Right ventricle myocardium inferior (tissue), 1 donor: ENCODE results near the gene ZSCAN5A. TPM values are rescaled to one million over a fixed set of nuclear protein-coding genes. Genes with fewer than 3 reads are reported as not detected.
"Not testable (repeated sequence)": the region's sequence is repeated elsewhere in the genome, so short reads cannot be mapped to it uniquely, and the experiment has no call there.

Experiments
- ATAC-seq: fragments of 200-7000 bp; cut with Tn5 transposase; one replicate; pipeline ENCODE4 v1.9.1; 2020; ENCODE audit warnings: mild to moderate bottlenecking, moderate library complexity
- DNase-seq: peaks from one replicate; pipeline ENCODE4 v3.0.0; 2021; ENCODE audit errors: missing footprints
- intact Hi-C: fragments of 100-400 bp; cut with DNase I; formaldehyde crosslinking; loops from one replicate; pipeline ENCODE4 v1.11.0; 2022
- total RNA-seq: library from RNA; stranded (reverse); fragmentation: NEBNext Ultra II Directional; extraction: Animal tissue kit (Norgen Biotek cat#: 25700); gene quantifications from one replicate; pipeline ENCODE4 v1.2.1, GENCODE V29; 2021
- donor health status: DM: no; HTN: yes; CAD: no; lungs with severe emphysema.

ZSCAN5A gene
- total RNA-seq, 1 donor from 2014 or later, result 20.3 TPM

DNA sequence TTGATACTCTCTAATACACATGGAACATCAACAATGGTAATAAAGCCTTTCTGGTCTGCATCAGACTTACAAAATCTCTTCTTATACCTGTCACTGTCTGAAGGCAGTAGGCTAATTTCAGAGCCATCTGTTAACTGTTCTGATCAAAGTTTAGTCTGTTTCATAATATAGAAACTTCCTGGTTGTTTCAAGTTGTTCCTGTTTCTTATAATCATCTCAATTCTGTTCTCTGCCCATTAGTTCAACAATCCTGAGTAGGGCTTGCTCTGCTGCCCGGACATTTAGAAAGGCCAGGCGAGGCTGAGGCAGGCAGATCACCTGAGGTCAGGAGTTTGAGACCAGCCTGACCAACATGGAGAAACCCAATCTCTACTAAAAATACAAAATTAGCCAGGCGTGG, 5.4 kb upstream of the ZSCAN5A start:
- intact Hi-C loops, result loop anchor here (10.0 kb wide), 1 partner anchor 175 kb away; the partner anchor contains the start of gene ZNF444
- ATAC-seq, result no peak
- no peak for DNase-seq

- ATAC-seq, result no peak
- DNase-seq, result no peak
- intact Hi-C loops, result loop anchor here (10.0 kb wide), 1 partner anchor 173 kb away; the partner anchor contains the start of gene ZNF444
Observed at GRCh38 chr19:56317749-56318148, 3.1 kb upstream of the ZSCAN5A start.

DNA sequence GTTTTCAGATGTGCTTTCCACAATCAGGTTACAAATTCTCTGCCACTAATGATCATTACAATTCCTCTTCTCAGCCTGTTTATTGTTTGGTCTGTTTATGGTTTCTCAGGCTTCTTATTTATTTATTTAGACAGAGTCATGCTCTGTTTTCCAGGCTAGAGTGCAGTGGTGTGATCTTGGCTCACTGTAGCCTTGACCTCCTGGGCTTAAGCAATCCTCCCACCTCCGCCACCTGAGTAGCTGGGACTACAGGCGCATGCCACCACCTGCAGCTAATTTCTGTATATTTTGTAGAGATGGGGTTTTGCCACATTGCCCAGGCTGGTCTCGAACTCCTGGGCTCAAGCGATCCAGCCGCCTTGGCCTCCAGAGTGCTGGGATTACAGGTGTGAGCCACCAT, 2.1 kb upstream of the ZSCAN5A start:
- intact Hi-C loops, result loop anchor here (10.0 kb wide), 1 partner anchor 172 kb away; the partner anchor contains the start of gene ZNF444
- DNase-seq, result no peak
- no peak for ATAC-seq

GRCh38 chr19:56315077-56315828, 614 bp upstream of the ZSCAN5A start:
- intact Hi-C loops, result loop anchor here (10.0 kb wide), 1 partner anchor 170 kb away; the partner anchor contains the start of gene ZNF444
- DNase-seq (peak; percentile 93), ATAC-seq (peak; percentile 93)

DNA sequence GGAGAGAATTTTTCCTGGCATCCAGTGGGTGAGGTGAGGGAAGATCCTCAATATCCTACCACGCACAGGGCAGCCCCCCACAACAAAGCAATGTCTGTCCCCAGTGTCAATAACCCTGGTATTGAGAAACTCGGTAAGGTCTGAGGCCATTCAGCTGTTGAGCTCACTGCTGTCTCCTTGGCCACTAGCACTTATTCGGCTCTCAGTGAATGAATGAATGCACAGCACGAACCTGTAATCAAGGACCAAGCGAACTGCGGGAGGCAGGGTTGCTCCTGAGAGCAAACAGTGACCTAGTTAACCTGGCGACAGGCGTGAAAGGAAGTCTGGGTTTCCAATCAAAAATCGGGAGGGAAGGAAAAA, 640 bp downstream of the ZSCAN5A start:
- ATAC-seq, result no peak

DNA sequence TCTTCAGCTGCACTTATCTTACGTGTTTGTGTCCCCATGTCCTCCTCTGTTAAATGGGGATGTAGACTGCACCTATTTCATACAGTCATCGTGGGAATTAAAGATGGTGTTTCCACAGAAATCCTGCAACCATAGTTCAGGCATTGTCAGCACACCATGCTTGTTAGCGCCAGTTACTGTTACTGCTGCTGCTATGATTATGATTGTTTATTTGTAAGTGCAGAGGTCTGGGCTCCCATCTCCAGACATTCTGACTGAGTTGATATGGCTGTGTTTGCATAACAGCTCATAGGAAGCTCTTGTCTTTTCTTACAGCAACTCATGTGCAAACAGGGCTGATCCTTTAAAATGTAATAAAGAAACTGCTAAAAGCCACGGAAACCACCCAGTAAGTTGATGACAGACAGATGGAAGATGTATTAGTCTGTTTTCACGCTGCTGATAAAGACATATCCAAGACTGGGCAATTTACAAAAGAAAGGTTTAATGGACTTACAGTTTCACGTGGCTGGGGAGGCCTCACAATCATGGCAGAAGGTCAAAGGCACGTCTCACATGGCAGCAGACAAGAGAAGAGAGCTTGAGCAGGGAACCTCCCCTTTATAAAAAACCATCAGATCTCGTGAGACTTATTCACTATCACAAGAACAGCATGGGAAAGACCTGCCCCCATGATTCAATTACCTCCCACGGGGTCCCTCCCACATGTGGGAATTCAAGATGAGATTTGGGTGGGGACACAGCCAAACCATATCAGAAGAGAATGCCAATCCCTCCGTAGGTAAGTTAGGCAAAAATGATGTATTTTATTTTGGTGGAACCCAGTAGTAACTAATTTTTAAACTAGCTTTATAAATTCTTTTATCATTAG, 1.6 kb downstream of the ZSCAN5A start:
- ATAC-seq, result no peak
- intact Hi-C loops, result loop anchor here (10.0 kb wide), 1 partner anchor 168 kb away; the partner anchor contains the start of gene ZNF444
- no peak for DNase-seq

More for the DNA sequence above, 640 bp downstream of the ZSCAN5A start:
- intact Hi-C loops, result loop anchor here (10.0 kb wide), 1 partner anchor 169 kb away; the partner anchor contains the start of gene ZNF444
- no peak for DNase-seq

GRCh38 chr19:56312342-56312741, 2.3 kb downstream of the ZSCAN5A start:
- intact Hi-C loops, result loop anchor here (10.0 kb wide), 1 partner anchor 168 kb away; the partner anchor contains the start of gene ZNF444
- ATAC-seq (no peak), DNase-seq (no peak)

DNA sequence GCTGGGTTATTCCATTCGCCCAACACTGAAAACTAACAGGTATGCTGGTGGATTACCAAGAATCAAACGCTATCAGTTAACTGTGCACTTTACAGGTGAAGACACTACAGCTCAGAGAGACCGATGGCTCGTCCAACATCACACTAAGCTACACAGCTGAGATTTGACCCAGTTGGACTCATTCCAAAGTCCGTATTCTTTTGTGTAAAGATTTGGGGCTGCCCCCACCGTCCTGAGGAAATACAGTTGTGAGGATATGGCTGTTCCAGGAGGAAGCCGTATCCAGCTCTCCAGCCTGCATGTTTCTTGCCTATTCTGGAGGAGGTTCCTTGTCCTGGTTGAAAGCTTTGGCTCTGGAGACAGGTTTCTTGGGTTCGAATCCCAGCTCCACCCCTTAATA, 4.2 kb downstream of the ZSCAN5A start:
- DNase-seq (no peak), ATAC-seq (no peak)
- intact Hi-C loops, result loop anchor here (10.0 kb wide), 1 partner anchor 166 kb away; the partner anchor contains the start of gene ZNF444

DNA sequence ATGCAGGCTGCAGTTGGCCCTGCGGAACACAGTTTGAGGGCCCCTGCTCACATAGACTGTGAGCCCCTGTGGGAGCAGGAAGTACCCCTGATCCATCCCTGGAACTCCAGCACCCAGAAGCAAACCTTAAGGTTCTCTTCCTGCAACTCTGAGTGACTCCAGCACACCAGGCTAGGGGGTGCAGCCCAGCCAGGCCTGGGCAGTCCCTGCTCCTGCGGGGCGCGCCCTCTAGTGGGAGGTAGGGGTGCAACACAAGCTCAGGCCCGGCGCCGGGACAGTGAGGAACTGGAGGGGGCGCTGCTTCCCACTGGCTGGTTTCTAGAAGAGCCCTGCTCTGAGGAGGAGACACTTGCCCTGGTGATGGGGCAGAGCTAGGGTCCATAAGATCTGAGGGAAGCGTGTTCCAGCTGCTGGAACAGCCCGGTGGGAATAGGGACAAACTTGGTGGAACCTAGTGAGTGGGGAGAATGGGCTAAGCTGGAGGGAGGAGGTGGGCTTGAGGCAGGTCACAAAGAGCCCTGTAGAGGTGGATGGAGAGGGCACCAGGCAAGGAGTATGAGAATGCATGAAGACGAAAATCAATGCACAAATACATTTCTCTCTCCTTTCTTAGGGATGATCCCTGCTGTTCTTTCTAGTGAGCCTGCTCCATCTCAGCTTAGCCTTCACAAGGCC, 5.0 kb downstream of the ZSCAN5A start:
- DNase-seq, result peak; percentile 85
- intact Hi-C loops, result loop anchor here (10.0 kb wide), 1 partner anchor 165 kb away; the partner anchor contains the start of gene ZNF444
- no peak for ATAC-seq

- DNase-seq (no peak), ATAC-seq (no peak)
- intact Hi-C loops, result no loop called here
Observed at GRCh38 chr19:56308792-56309191, 5.8 kb downstream of the ZSCAN5A start.

DNA sequence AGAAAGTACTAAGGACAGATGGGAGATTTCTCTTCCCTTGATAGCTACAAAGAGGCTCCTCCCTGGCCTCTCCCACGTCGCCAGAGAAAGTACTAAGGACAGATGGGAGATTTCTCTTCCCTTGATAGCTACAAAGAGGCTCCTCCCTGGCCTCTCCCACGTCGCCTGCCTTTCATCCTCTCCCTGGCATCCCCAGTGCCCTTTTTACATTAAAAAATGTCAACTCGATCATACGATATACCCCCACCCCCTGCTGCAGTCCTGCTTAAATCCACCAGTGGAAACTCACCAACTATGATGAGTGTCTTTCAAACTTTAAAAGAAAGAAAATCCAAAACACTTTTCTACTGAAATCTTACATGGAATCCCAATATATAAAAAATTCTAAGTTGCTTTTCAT, 7.6 kb downstream of the ZSCAN5A start:
- ATAC-seq, DNase-seq, intact Hi-C loops: not testable (repeated sequence)

- intact Hi-C loops, result no loop called here
- no peak for DNase-seq
- ATAC-seq, result peak; percentile 55
Observed at GRCh38 chr19:56306016-56306415, 8.6 kb downstream of the ZSCAN5A start.

DNA sequence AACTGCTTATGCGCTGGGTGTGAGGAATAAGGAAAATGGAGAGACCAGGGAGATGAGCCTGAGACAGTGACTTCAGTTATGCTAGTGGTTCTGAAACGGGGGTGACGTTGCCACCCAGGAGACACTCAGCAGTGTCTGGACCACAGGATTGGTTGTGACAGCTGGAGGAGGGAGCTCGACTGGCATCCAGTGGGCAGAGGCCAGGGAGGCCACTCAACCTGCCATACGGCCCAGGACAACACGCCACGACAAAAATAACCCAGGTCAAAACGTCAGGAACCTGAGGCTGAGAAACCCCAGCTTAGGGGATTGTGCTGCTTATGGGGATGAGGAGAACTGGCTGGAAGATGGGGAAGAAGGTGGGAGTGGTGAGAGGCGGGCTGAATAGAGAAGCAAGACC, 10.4 kb downstream of the ZSCAN5A start:
- intact Hi-C loops, result no loop called here
- ATAC-seq (no peak), DNase-seq (no peak)

DNA sequence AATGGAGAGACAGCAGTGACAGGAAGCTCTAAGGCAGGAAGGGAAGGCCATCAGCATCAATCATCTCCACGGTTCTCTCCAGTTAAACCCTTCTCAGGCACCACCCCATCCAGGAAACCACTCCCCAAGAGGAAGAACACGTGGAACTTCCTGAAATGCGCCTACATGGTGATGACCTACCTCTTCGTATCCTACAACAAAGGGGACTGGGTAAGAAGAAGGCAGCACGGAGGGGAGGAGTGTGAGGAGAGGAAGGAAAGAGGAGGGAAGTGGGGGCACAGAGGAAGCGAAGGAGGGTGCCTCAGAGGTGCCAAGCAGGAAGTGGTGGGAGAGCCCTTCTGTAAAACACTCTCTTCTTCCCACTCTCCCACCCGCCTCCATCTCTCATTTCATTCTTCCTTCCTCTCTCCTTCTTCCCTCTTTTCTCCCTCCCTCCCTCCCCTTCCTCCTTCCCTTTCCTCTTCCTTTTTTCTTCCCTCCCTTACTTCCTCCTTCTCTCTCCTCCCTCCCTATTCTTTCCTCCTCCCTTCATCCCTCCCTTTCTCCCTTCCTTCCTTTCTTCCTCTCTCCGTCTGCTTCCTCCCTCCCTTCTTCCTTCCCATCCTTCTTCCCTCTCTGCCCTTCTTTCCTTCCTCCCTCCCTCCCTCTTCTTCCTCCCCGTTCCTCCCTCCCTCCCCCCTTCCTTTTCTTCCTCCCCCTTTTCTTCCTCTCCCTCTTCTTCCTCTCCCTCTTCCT, 12.6 kb downstream of the ZSCAN5A start:
- intact Hi-C loops, result no loop called here
- ATAC-seq (no peak), DNase-seq (no peak)

GRCh38 chr19:56301155-56301554, 13.5 kb downstream of the ZSCAN5A start:
- DNase-seq, result no peak
- intact Hi-C loops, result no loop called here
- ATAC-seq, result no peak

- ATAC-seq, result peak; percentile 66
- intact Hi-C loops, result no loop called here
- no peak for DNase-seq
Observed at GRCh38 chr19:56299688-56300087, 15.0 kb downstream of the ZSCAN5A start.

GRCh38 chr19:56297010-56297409, 17.6 kb downstream of the ZSCAN5A start:
- ATAC-seq (no peak), DNase-seq (no peak)
- intact Hi-C loops, result no loop called here
